Fibroblast of the aortic adventitia (primary cell): ENCODE measurements around the gene JAKMIP2. TPM values are rescaled to one million over a fixed set of nuclear protein-coding genes. Genes with fewer than 3 reads are reported as not detected.
"Not testable (repeated sequence)": the region's sequence is repeated elsewhere in the genome, so short reads cannot be mapped to it uniquely, and the experiment has no call there.

Source experiments
- DNase-seq: peaks from one replicate; pipeline ENCODE4 v3.0.0-alpha.2; 2010; ENCODE audit warnings: low read depth
- H3K4me3 ChIP-seq: 2 replicates; pipeline ENCODE4 v1.5.1; 2011; ENCODE audit warnings: low read depth, mild to moderate bottlenecking, control low read depth, low read length, moderate library complexity
- total RNA-seq: library from RNA; depleted of rRNA; stranded (reverse); fragments of >200 nt; gene quantifications from 2 replicates; pipeline ENCODE4 v1.2.3, GENCODE V29; 2012; ENCODE audit warnings: low replicate concordance
- TF ChIP-seq, protein P1 (sequence below): IDR thresholded peaks from 2 replicates; pipeline ENCODE4 v1.5.1; 2011; ENCODE audit warnings: mild to moderate bottlenecking, low read length, control low read depth, inconsistent platforms; ENCODE audit not compliant: insufficient read depth

The JAKMIP2 gene
- total RNA-seq, 1 donor = 1.4 TPM

DNA sequence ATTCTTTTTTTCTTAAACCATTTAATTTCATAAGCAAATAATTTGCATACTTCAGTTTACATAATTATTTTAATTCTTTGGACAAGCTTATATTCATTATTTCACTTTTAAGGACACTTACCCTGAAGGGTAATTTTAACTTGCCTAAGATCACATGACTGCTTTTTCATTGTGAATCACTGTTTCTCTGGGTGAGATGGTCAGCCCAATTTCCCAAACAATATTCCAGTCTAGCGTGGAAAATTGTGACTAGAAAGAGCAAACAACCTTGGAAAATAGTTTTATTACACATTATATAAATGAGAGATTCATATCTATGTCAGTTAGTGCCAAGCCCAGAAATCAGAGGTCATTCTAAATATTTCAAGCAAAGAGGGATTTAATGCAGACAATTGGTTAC, 21.4 kb upstream of the JAKMIP2 start:
- no peak overlapping the region for H3K4me3 ChIP-seq
- TF ChIP-seq, protein P1, sequence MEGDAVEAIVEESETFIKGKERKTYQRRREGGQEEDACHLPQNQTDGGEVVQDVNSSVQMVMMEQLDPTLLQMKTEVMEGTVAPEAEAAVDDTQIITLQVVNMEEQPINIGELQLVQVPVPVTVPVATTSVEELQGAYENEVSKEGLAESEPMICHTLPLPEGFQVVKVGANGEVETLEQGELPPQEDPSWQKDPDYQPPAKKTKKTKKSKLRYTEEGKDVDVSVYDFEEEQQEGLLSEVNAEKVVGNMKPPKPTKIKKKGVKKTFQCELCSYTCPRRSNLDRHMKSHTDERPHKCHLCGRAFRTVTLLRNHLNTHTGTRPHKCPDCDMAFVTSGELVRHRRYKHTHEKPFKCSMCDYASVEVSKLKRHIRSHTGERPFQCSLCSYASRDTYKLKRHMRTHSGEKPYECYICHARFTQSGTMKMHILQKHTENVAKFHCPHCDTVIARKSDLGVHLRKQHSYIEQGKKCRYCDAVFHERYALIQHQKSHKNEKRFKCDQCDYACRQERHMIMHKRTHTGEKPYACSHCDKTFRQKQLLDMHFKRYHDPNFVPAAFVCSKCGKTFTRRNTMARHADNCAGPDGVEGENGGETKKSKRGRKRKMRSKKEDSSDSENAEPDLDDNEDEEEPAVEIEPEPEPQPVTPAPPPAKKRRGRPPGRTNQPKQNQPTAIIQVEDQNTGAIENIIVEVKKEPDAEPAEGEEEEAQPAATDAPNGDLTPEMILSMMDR = no peak
- no peak for DNase-seq

DNA sequence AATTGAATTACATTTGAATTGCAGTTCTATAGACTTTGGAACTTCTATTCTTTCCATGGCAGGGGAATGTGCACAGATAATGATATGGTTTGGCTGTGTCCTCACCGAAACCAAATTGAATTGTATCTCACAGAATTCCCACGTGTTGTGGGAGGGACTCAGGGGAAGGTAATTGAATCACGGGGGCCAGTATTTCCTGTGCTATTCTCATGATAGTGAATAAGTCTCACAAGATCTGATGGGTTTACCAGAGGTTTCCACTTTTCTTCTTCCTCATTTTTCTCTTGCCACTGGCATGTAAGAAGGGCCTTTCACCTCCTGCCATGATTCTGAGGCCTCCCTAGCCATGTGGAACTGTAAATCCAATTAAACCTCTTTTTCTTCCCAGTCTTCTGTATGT, 20.6 kb upstream of the JAKMIP2 start:
- not testable (repeated sequence) for DNase-seq, H3K4me3 ChIP-seq

DNA sequence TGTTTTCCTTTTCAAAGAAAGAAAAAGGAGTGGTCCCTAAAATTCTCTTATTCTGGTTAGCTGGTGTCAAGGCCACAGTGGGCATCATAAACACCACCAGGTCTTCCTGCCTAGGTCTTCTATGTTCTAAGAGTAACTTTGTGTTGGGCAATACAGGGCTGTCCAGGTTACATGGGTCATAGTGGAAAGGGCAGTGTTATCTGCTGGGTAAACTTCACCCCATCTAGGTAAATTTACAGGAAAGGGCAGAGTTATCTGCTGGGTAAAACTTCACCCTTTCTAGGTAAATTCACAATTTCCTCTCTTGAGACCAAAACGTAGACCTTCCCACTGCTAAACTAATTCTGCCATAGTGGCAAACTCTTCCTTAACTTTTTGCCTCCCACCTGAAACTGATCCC, 18.9 kb upstream of the JAKMIP2 start:
- TF ChIP-seq, protein P1 = no peak
- DNase-seq = no peak

DNA sequence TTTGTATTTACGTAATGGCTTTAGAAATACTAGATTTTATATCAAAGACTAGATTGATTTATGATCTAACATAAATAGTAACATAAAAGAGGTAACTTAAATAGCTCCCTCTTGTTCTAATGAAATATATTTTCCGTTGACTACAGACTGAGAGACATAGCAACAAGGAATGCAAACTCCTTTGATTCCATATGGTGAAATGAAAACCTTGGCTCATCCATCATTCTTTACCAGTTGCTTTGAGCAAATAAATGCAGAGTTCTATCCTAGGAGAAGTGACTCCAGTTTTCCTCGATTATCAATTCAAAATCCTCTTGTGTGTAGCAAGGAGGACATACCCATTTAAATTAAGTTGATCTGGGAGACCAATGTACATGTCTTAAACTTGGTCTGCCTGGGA, 18.0 kb upstream of the JAKMIP2 start:
- H3K4me3 ChIP-seq = no peak overlapping the region
- TF ChIP-seq, protein P1 = no peak
- no peak for DNase-seq

More for the DNA sequence above, 18.9 kb upstream of the JAKMIP2 start:
- H3K4me3 ChIP-seq = no peak overlapping the region

DNA sequence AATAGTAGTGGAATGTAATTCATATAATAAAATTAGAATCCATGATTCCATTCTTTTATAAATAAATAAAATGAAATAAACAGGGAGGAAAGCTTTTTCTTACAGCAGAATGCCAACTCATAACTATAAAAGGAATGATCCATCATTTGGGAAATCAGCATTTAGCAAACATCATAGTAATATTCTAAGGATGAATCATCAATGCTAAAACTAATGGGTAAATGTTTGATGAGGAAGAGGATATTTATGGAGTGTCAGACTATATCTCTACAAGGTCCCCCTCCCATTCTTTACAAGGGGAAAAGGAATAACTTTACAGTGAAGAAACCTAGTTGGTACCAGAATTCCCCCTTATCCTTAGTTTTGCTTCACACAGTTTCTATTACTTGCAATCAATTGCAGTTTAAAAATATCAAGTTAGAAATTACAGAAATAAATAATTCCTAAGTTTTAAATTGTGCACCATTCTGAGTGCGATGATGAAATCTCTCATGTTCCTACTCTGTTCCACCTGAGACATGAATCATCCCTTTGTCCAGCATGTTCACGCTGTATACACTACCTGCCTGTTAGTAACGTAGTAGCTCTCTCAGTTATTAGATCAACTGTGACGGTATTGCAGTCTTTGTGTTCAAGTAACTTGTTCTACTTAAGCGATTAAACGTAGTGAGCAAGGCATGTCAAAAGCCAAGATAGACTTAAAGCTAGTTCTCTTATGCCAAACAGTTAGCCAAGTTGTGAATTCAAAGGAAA, 14.2 kb upstream of the JAKMIP2 start:
- H3K4me3 ChIP-seq = no peak overlapping the region
- TF ChIP-seq, protein P1 = no peak
- no peak for DNase-seq

DNA sequence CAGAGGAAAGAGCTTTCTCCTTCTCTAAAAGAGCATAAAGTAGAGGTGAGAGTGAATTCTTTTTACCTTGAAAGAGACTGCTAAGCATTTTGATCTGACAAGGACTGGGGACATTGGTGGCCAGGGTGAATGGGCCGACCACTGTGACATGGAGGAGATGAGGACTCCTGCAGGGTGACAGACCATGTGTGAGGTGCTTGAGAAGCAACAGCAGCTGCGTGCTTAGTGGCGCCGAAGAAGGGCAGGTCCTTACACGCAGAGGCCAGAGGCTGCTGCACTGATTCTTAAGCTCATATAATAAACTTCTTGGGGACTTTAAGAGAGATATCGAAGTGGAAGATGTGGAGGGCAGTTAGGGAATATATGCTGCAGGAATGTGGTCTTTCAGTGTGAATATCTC, 8.7 kb upstream of the JAKMIP2 start:
- TF ChIP-seq, protein P1 = no peak
- H3K4me3 ChIP-seq = no peak overlapping the region
- DNase-seq = no peak

DNA sequence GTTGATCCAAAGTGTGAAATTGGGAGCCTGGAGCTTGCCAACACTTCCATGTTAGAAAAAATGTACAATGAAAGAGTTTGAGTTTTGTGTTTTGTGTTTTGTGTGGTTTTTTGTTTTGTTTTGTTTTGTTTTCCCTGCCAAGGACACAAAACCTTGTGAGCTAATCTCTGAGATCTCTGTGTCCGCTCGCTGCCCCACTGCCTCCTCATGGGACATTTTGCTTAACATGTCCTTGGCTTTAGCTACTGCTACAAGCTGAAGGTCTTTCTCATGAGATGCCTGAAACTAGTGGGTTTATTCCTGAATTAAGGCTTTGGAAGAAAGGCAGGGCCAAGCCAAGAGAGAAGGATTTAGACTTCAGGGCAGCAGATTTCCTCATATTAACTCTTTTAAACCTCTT, 7.3 kb upstream of the JAKMIP2 start:
- no peak for DNase-seq
- no peak overlapping the region for H3K4me3 ChIP-seq
- TF ChIP-seq, protein P1 = no peak
